ENCODE data around the gene ANTXRL. TPM values are rescaled to one million over a fixed set of nuclear protein-coding genes. Genes with fewer than 3 reads are reported as not detected.
"Not testable (repeated sequence)": the region's sequence is repeated elsewhere in the genome, so short reads cannot be mapped to it uniquely, and the experiment has no call there.

Gene ANTXRL
- total RNA-seq, 4 donors from 2014 or later, result not detected

GRCh38 chr10:46264737-46265368 lies 21.9 kb upstream of the ANTXRL start:
- Histone ChIP-seq H3K36me3 (no peaks in the 10 kb centered on the region), H3K4me3 (no peak overlapping the region), H3K4me1 (no peaks in the 10 kb centered on the region), H3K27me3 (no peaks in the 10 kb centered on the region), H3K27ac (no peak overlapping the region), H3K9me3 (no peaks in the 10 kb centered on the region)
- no peak for ATAC-seq
- TF ChIP-seq CTCF (IDR thresholded peaks at IDR 0.05) (no peak), POLR2AphosphoS5 (IDR thresholded peaks at IDR 0.05) (no peak), POLR2A (IDR thresholded peaks at IDR 0.05) (no peak), EP300 (IDR thresholded peaks at IDR 0.05) (no peak)
- 94 to 100% methylated on average over 2 of the region's 8 CpGs for WGBS, 2 donors (ENCODE audit: low coverage in 1 of 2)

DNA sequence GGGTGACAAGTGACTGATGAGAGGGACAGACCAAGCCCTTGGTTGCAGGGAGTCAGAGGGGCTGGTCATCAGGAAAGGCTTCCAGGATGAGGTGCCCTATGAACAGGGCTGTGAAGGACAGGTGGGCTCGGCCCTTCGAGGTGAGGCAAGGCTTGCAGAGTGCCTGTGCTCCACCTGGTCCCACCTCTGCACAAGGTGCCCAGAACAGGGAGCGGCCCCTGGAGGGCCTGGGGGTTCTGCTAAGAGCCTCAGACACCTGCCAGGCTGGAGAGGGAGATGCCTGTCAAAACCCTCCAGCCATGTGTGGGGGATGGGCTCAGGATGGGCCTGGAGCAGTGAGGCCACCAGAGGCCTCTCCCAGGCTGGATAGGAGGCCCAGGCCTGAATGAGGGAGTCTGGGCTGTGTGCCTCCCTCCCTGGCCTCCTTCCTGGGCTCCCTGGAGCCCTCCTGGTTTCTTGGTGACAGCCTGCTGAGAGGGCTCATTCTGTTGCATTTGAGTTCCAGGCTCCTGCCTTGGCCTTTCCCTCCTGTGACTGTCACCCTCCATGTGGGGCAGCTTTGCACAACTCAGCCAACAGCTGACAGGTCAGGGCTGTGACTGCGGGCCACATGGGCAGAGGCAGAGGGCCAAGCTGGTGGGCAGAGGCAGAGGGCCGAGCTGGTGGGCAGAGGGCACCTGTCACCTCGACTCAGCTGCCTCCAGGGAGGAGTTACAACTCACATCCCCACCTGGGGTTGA lies 21.1 kb upstream of the ANTXRL start:
- not testable (repeated sequence) for H3K9me3 ChIP-seq, H3K27me3 ChIP-seq, H3K27ac ChIP-seq, H3K36me3 ChIP-seq, H3K4me3 ChIP-seq, ATAC-seq, H3K4me1 ChIP-seq
- WGBS, 2 donors (ENCODE audit: low coverage in 1 of 2), result 100% methylated on average over 1 of the region's 6 CpGs; no CpG with 5 or more reads in 1 of the 2 donors

DNA sequence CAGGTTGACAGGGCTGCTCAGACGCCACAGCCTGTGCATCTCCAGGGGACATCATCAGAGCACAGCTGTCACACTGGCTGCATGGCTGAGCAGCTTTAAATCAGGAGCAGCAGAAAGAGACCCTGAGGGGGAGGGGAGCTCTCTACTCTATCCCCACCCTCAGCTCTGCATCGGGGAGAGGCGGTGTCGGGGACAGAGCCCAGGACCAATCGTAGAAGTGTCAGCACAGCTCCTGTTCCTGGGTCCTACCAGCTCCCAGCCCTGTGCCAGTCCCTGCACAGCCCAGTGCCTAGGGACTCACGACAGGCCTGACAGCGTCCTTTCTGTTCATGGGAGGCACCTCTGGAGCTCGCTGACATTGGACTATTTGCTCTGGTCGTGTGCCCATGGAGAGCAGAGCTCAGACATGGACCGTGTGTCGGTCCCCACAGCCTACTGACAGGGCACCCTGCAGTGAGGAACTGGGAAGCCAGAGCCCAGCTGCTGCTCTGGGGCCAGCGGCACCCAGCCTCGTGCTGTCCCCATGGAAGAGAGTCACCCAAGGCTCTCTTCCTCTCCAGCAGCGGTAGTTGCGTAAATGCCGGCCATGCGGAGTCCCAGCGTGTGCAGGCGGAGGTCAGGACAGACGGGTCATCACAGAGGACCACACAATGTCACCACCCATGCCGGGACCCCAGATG lies 20.4 kb upstream of the ANTXRL start:
- no peak for ATAC-seq
- Histone ChIP-seq H3K27ac (no peak overlapping the region), H3K36me3 (no peaks in the 10 kb centered on the region), H3K9me3 (no peaks in the 10 kb centered on the region), H3K4me3 (no peak overlapping the region), H3K27me3 (no peaks in the 10 kb centered on the region), H3K4me1 (no peaks in the 10 kb centered on the region)
- 60% methylated on average over 4 of the region's 21 CpGs; no CpG with 5 or more reads in 1 of the 2 donors for WGBS, 2 donors (ENCODE audit: low coverage in 1 of 2)
- no peak for TF ChIP-seq POLR2AphosphoS5 (IDR thresholded peaks at IDR 0.05)
- no peak for TF ChIP-seq POLR2A (IDR thresholded peaks at IDR 0.05)
- no peak for TF ChIP-seq CTCF (IDR thresholded peaks at IDR 0.05)
- no peak for TF ChIP-seq EP300 (IDR thresholded peaks at IDR 0.05)

- ATAC-seq, result no peak
- Histone ChIP-seq H3K4me1 (no peaks in the 10 kb centered on the region), H3K4me3 (no peak overlapping the region), H3K27me3 (no peaks in the 10 kb centered on the region), H3K27ac (no peak overlapping the region), H3K9me3 (no peaks in the 10 kb centered on the region), H3K36me3 (no peaks in the 10 kb centered on the region)
- WGBS, 2 donors (ENCODE audit: low coverage in 1 of 2), result 73 to 81% methylated on average over 9 to 10 of the region's 10 CpGs
- TF ChIP-seq CTCF (IDR thresholded peaks at IDR 0.05), result no peak
- no peak for TF ChIP-seq EP300 (IDR thresholded peaks at IDR 0.05)
- no peak for TF ChIP-seq POLR2AphosphoS5 (IDR thresholded peaks at IDR 0.05)
- TF ChIP-seq POLR2A (IDR thresholded peaks at IDR 0.05), result no peak
These were observed 19.4 kb upstream of the ANTXRL start for GRCh38 chr10:46267132-46267985.
